ENCODE results near the gene AKNAD1. TPM values are rescaled to one million over a fixed set of nuclear protein-coding genes. Genes with fewer than 3 reads are reported as not detected.

The AKNAD1 gene
- total RNA-seq, 6 experiments from 2014 or later: 0.39 to 0.57 TPM; not detected in 4

DNA sequence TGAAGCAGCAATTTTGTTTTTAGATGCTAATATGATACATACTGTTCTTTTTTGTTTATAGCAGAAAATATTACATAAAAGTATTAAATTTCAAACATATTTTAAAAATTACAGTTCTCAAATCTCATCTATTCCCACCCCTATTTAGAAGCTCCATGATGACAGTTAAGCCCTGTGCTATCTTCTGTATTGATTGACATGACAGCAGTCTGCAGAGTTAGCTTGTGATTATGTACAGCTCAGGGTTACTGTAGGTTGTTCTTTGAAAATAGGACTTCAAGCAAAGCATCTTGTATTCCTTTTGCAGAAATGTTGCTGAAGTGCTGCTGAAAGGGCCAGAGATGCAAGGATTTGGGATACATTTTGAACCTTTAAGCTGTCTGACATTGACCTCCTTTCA lies 28.1 kb upstream of the AKNAD1 start:
- Mint-ChIP-seq H3K9me3 (no peaks in the 10 kb centered on the region), H3K36me3 (ENCODE audit: low read depth) (no peaks in the 10 kb centered on the region; the same call in 1 of the 2 replicates), H3K27ac (no peak overlapping the region), H3K4me3 (no peak overlapping the region), H3K4me1 (ENCODE audit: low read depth) (peaks cover 40% of the 10 kb centered on the region), H3K27me3 (ENCODE audit: insufficient read depth) (no peaks in the 10 kb centered on the region)
- no peak for DNase-seq
- TF ChIP-seq, protein P1, sequence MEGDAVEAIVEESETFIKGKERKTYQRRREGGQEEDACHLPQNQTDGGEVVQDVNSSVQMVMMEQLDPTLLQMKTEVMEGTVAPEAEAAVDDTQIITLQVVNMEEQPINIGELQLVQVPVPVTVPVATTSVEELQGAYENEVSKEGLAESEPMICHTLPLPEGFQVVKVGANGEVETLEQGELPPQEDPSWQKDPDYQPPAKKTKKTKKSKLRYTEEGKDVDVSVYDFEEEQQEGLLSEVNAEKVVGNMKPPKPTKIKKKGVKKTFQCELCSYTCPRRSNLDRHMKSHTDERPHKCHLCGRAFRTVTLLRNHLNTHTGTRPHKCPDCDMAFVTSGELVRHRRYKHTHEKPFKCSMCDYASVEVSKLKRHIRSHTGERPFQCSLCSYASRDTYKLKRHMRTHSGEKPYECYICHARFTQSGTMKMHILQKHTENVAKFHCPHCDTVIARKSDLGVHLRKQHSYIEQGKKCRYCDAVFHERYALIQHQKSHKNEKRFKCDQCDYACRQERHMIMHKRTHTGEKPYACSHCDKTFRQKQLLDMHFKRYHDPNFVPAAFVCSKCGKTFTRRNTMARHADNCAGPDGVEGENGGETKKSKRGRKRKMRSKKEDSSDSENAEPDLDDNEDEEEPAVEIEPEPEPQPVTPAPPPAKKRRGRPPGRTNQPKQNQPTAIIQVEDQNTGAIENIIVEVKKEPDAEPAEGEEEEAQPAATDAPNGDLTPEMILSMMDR (IDR thresholded peaks at IDR 0.05): no peak

DNA sequence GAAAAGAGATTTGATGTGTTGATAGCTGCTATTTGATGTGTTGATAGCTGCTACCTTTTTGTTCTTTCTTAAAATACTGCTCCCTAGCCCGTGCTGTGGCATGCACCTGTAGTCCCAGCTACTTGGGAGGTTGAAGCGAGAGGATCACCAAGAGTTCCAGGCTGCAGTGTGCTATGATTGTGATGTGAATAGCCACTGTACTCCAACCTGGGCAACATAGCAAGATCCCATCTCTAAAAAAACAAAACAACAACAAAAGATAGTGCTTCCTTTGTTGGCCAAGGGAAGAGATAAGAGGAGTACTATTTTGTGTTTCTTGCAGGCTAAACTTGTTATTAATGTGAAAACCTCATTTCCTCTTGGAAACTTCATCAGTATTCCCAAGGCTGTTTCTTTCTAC lies 25.9 kb upstream of the AKNAD1 start:
- no peak overlapping the region for H3K27ac Mint-ChIP-seq
- no peaks in the 10 kb centered on the region for H3K27me3 Mint-ChIP-seq (ENCODE audit: insufficient read depth)
- TF ChIP-seq, protein P1 (IDR thresholded peaks at IDR 0.05): no peak
- H3K36me3 Mint-ChIP-seq (ENCODE audit: low read depth): no peaks in the 10 kb centered on the region
- no peaks in the 10 kb centered on the region for H3K9me3 Mint-ChIP-seq
- H3K4me1 Mint-ChIP-seq (ENCODE audit: low read depth): peaks cover 45% of the 10 kb centered on the region
- DNase-seq: no peak
- H3K4me3 Mint-ChIP-seq: no peak overlapping the region

DNA sequence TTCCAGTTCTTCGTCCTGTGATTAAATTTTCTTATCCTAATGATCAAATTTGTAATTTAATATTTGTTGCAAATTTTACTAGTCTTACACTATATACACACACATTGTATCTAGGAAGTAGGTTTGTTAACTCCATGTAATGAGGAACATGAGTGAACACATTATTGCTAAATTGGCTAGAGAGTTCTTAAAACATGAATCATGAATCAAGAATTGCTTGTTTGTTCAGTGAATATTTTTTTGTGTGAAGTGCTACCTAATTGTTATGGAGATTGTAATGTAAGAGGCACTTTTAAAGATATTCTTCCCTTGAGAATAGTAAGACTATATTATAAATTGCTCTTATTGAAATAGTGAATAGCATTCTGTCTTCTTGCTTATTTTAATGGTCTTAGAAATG lies 24.5 kb upstream of the AKNAD1 start:
- peak overlapping the region; percentile 20 for H3K27ac Mint-ChIP-seq
- no peaks in the 10 kb centered on the region for H3K36me3 Mint-ChIP-seq (ENCODE audit: low read depth)
- no peaks in the 10 kb centered on the region for H3K9me3 Mint-ChIP-seq
- TF ChIP-seq, protein P1 (IDR thresholded peaks at IDR 0.05): no peak
- peak; percentile 27 for DNase-seq
- no peaks in the 10 kb centered on the region for H3K27me3 Mint-ChIP-seq (ENCODE audit: insufficient read depth)
- H3K4me3 Mint-ChIP-seq: no peak overlapping the region
- H3K4me1 Mint-ChIP-seq (ENCODE audit: low read depth): peaks cover 46% of the 10 kb centered on the region

DNA sequence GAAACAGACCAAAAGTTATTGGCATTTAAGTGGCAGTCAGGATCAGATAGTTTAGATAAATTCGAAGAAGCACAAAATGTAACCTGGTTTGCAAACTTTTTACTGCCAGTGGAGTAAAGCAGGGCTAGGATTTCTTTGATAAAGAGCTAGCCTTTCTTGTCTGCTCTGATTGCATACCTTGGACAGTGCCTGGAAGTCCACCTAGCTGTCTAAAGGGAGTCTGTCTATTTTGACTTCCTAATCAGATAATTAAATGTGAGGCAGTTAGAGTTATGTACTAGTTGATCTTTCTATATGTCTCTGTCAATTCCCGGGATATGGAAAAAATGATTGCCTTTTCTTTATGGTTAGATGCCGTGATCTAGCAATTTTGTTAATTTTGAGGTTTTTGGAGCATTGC lies 24.0 kb upstream of the AKNAD1 start:
- Mint-ChIP-seq H3K27ac (peak overlapping the region; percentile 20), H3K4me3 (peak overlapping the region; percentile 21; the same call in 1 of the 2 replicates), H3K36me3 (ENCODE audit: low read depth) (no peaks in the 10 kb centered on the region), H3K27me3 (ENCODE audit: insufficient read depth) (no peaks in the 10 kb centered on the region), H3K9me3 (no peaks in the 10 kb centered on the region), H3K4me1 (ENCODE audit: low read depth) (peaks cover 46% of the 10 kb centered on the region)
- DNase-seq: no peak
- TF ChIP-seq, protein P1 (IDR thresholded peaks at IDR 0.05): no peak

DNA sequence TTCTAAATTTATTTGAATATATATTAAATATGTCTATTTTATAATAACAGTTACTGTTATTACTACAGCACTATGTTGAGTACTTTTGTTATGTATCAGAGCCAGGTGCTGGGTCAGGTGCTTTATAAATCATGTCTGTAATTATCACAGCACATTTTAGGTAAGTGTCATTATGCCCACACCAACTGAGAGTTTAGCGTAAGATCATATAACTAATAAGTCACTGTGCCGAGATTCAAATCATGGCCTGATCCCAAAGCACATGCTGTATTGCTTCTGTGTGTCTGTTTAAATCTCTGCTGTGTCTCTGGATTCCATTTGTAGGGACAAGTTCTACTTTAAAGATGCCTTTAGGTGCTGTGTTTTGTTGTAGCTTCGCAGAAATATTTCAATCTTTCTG lies 21.8 kb upstream of the AKNAD1 start:
- no peak for DNase-seq
- TF ChIP-seq, protein P1 (IDR thresholded peaks at IDR 0.05): no peak
- peak overlapping the region; percentile 6; the same call in 1 of the 2 replicates for H3K27ac Mint-ChIP-seq
- no peaks in the 10 kb centered on the region for H3K36me3 Mint-ChIP-seq (ENCODE audit: low read depth)
- no peaks in the 10 kb centered on the region for H3K27me3 Mint-ChIP-seq (ENCODE audit: insufficient read depth)
- peaks cover 41% of the 10 kb centered on the region for H3K4me1 Mint-ChIP-seq (ENCODE audit: low read depth)
- H3K9me3 Mint-ChIP-seq: no peaks in the 10 kb centered on the region
- H3K4me3 Mint-ChIP-seq: peak overlapping the region; percentile 76

DNA sequence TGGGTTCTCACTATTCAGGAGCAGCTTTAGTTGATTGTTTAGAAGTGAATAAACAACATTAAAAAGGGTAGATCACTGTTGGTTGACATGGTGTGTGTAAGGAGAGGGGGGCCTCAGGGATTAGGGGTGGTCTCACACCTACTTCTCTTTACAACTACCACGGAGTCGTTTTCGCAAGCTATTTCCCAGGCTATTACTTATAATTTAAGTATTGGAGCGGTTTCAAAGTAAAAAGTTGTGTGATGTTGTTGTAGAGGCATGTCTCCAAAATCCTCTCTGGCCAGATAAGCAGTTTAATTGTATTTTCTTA lies 21.2 kb upstream of the AKNAD1 start:
- Mint-ChIP-seq H3K27me3 (ENCODE audit: insufficient read depth) (no peaks in the 10 kb centered on the region), H3K27ac (peak overlapping the region; percentile 90), H3K36me3 (ENCODE audit: low read depth) (no peaks in the 10 kb centered on the region), H3K4me1 (ENCODE audit: low read depth) (peaks cover 41% of the 10 kb centered on the region), H3K9me3 (no peaks in the 10 kb centered on the region), H3K4me3 (peak overlapping the region; percentile 97)
- TF ChIP-seq, protein P1 (IDR thresholded peaks at IDR 0.05): no peak
- no peak for DNase-seq
